Osteocyte (in vitro differentiated cells): ENCODE results near the gene FBH1. TPM values are rescaled to one million over a fixed set of nuclear protein-coding genes. Genes with fewer than 3 reads are reported as not detected.

Source experiments
- DNase-seq: peaks from one replicate; pipeline ENCODE4 v3.0.0; 2021; ENCODE audit warnings: mixed read lengths; ENCODE audit not compliant: unreplicated experiment; ENCODE audit errors: extremely low spot score
- H3K27ac Mint-ChIP-seq: one replicate; pipeline ENCODE4 v1.8.0; 2021; ENCODE audit warnings: mild to moderate bottlenecking, mixed read lengths; ENCODE audit not compliant: unreplicated experiment
- H3K27me3 Mint-ChIP-seq: one replicate; pipeline ENCODE4 v1.8.0; 2021; ENCODE audit warnings: mixed read lengths; ENCODE audit not compliant: unreplicated experiment
- H3K36me3 Mint-ChIP-seq: one replicate; pipeline ENCODE4 v1.8.0; 2021; ENCODE audit warnings: mixed read lengths; ENCODE audit not compliant: unreplicated experiment
- H3K4me1 Mint-ChIP-seq: one replicate; pipeline ENCODE4 v1.8.0; 2021; ENCODE audit warnings: mixed read lengths; ENCODE audit not compliant: unreplicated experiment
- H3K4me3 Mint-ChIP-seq: one replicate; pipeline ENCODE4 v1.8.0; 2021; ENCODE audit warnings: mild to moderate bottlenecking, moderate library complexity, mixed read lengths; ENCODE audit not compliant: unreplicated experiment
- H3K9me3 Mint-ChIP-seq: one replicate; pipeline ENCODE4 v1.8.0; 2021; ENCODE audit warnings: mixed read lengths; ENCODE audit not compliant: unreplicated experiment
- CTCF ChIP-seq: fragments of 200-600 bp; sonication (generic); IDR thresholded peaks from 2 replicates; pipeline ENCODE4 v1.5.0; 2021; ENCODE audit warnings: antibody characterized with exemption, mild to moderate bottlenecking, moderate library complexity
- total RNA-seq: library from RNA; stranded (reverse); gene quantifications from 2 replicates; pipeline ENCODE4 v1.2.1, GENCODE V29; 2021

The FBH1 gene
- total RNA-seq, 1 donor from 2014 or later, result 86.1 TPM

GRCh38 chr10:5910323-5911100, 20.5 kb downstream of the FBH1 start:
- Mint-ChIP-seq H3K27ac (no peak overlapping the region), H3K36me3 (peaks cover 68% of the 10 kb centered on the region)
- DNase-seq, result no peak

GRCh38 chr10:5911670-5912069, 21.6 kb downstream of the FBH1 start:
- H3K27me3 Mint-ChIP-seq, result no peaks in the 10 kb centered on the region
- peaks cover 68% of the 10 kb centered on the region for H3K36me3 Mint-ChIP-seq
- H3K4me3 Mint-ChIP-seq, result no peak overlapping the region
- no peaks in the 10 kb centered on the region for H3K9me3 Mint-ChIP-seq
- no peak for DNase-seq
- H3K4me1 Mint-ChIP-seq, result no peaks in the 10 kb centered on the region
- H3K27ac Mint-ChIP-seq, result no peak overlapping the region
- TF ChIP-seq CTCF, result no peak

More at GRCh38 chr10:5910323-5911100, 20.5 kb downstream of the FBH1 start:
- no peaks in the 10 kb centered on the region for H3K4me1 Mint-ChIP-seq
- H3K9me3 Mint-ChIP-seq, result no peaks in the 10 kb centered on the region
- TF ChIP-seq CTCF, result no peak
- no peak overlapping the region for H3K4me3 Mint-ChIP-seq
- no peaks in the 10 kb centered on the region for H3K27me3 Mint-ChIP-seq

- peaks cover 70% of the 10 kb centered on the region for H3K36me3 Mint-ChIP-seq
- H3K9me3 Mint-ChIP-seq, result no peaks in the 10 kb centered on the region
- no peak for TF ChIP-seq CTCF
- no peak overlapping the region for H3K4me3 Mint-ChIP-seq
- no peak for DNase-seq
- H3K27ac Mint-ChIP-seq, result no peak overlapping the region
- no peaks in the 10 kb centered on the region for H3K27me3 Mint-ChIP-seq
- H3K4me1 Mint-ChIP-seq, result no peaks in the 10 kb centered on the region
These were observed 23.7 kb downstream of the FBH1 start for GRCh38 chr10:5913736-5914135.

- Mint-ChIP-seq H3K36me3 (peaks cover 67% of the 10 kb centered on the region), H3K27me3 (no peaks in the 10 kb centered on the region), H3K4me1 (no peaks in the 10 kb centered on the region), H3K4me3 (no peak overlapping the region), H3K9me3 (no peaks in the 10 kb centered on the region), H3K27ac (no peak overlapping the region)
- no peak for TF ChIP-seq CTCF
- DNase-seq, result no peak
These were observed 25.4 kb downstream of the FBH1 start for GRCh38 chr10:5915451-5915850.

GRCh38 chr10:5917305-5917704, 27.3 kb downstream of the FBH1 start:
- Mint-ChIP-seq H3K4me3 (no peak overlapping the region), H3K36me3 (peaks cover 74% of the 10 kb centered on the region), H3K4me1 (no peaks in the 10 kb centered on the region), H3K27ac (no peak overlapping the region), H3K27me3 (no peaks in the 10 kb centered on the region), H3K9me3 (no peaks in the 10 kb centered on the region)
- no peak for TF ChIP-seq CTCF
- no peak for DNase-seq
